K562 (cell line): ENCODE results near the gene CIAPIN1. TPM values are rescaled to one million over a fixed set of nuclear protein-coding genes. Genes with fewer than 3 reads are reported as not detected.

ENCODE experiments used
- BHLHE40 ChIP-seq: IDR thresholded peaks from 2 replicates; pipeline ENCODE4 v1.6.1; 2011; ENCODE audit warnings: low read length, improper control_type of control experiment
- HEY1 ChIP-seq: fragments of 250-450 bp; sonication (Bioruptor Pico); IDR thresholded peaks from 2 replicates; pipeline ENCODE4 v1.5.0; 2020; ENCODE audit warnings: mild to moderate bottlenecking, moderate library complexity, borderline replicate concordance
- RCOR1 ChIP-seq, 2 experiments: IDR thresholded peaks; 2 replicates each; pipeline ENCODE4 v1.6.1; 2012; ENCODE audit warnings: low read depth in 2 of 2, low read length in 2 of 2, borderline replicate concordance in 1 of 2, improper control_type of control experiment in 1 of 2
- RHOXF2B ChIP-seq: fragments of 250-450 bp; sonication (Bioruptor Pico); conservative IDR thresholded peaks from 2 replicates; pipeline ENCODE4 v1.5.1; 2021
- SETDB1 ChIP-seq: IDR thresholded peaks from one replicate; pipeline ENCODE4 v1.6.1; 2012; ENCODE audit warnings: low read length, control low read depth, inconsistent platforms
- polyA plus RNA-seq, 8 experiments: library from polyadenylated mRNA; depleted of rRNA in 4 of 8; stranded (reverse) in 5 of 8; unstranded in 3 of 8; fragments of >200 nt; fragmentation: Nextera tagmentation in 2 of 8; fragmentation: Illumina TruSeq in 1 of 8; extraction: Ambion mirVana in 2 of 8; extraction: Trizol in 1 of 8; gene quantifications; 2 replicates each; pipeline versions ENCODE4 v1.2.1 to v1.2.3, GENCODE V29; 2011 to 2014; ENCODE audit warnings: inconsistent platforms in 1 of 8, missing spikeins in 1 of 8
- total RNA-seq, 7 experiments: library from RNA; depleted of rRNA in 6 of 7; stranded (reverse); fragments of >200 nt in 6 of 7; fragmentation: Illumina TruSeq in 2 of 7; extraction: Trizol in 2 of 7; gene quantifications; 2 replicates each; pipeline versions ENCODE4 v1.2.1 to v1.2.3, GENCODE V29; 2011 to 2021; ENCODE audit warnings: low replicate concordance in 1 of 7
- TF ChIP-seq, protein P1 (sequence below): fragments of 450-650 bp; formaldehyde crosslinking; IDR thresholded peaks from 2 replicates; pipeline ENCODE4 v1.4.0; 2022; ENCODE audit warnings: missing genetic modification characterization
- TF ChIP-seq, protein P2 (sequence below): fragments of 200-800 bp; sonication (Bioruptor generic); IDR thresholded peaks from 2 replicates; pipeline ENCODE4 v1.6.1; 2017; ENCODE audit warnings: missing genetic modification characterization, missing compliant biosample characterization
- TF ChIP-seq, protein P3 (sequence below): fragments of 450-650 bp; IDR thresholded peaks from 2 replicates; pipeline ENCODE4 v1.7.1; 2018; ENCODE audit warnings: mild to moderate bottlenecking, low read depth; ENCODE audit not compliant: partially characterized antibody
- TF ChIP-seq, protein P4 (sequence below): sonication (generic); formaldehyde crosslinking; IDR thresholded peaks from 2 replicates; pipeline ENCODE4 v1.8.0; 2022; ENCODE audit warnings: missing genetic modification reagents, mild to moderate bottlenecking, borderline replicate concordance

CIAPIN1 gene
- total and polyA plus RNA-seq, 9 of the 15 experiments (the other 6 are each of a cell fraction or from before 2014, with no cell fraction given): 71.8 to 263 (median 95.7) TPM

DNA sequence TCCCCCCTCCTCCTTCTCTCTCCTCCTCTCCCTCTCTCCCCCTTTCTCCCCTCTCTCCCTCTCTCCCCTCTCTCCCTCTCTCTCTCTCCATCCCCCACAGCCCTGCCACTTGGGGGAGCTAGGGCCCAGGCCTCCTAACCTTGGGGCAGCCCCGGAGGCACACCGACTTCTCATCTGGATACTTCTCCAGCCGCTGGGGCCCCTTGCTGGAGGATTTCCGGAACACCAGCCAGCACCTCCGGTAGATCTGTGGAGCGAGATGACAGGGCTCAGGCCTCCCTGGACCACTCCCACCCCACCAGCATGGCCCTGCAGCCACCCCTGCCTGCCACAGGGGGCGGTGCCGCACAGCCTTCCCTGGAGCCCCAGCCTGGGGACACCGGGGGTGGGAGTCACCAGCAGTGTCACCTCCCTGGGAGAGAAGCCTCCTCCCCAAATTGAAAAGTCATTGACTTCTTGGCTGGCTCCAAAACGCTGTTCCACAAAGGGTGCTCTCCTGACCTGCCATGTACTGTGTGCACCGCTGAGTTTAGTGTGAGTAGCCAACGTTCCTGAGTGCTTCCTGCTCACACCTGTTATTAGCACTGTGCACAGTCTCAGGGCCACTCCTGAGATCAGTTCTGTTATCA, 28.6 kb upstream of the CIAPIN1 start (continued):
- TF ChIP-seq, protein P1, sequence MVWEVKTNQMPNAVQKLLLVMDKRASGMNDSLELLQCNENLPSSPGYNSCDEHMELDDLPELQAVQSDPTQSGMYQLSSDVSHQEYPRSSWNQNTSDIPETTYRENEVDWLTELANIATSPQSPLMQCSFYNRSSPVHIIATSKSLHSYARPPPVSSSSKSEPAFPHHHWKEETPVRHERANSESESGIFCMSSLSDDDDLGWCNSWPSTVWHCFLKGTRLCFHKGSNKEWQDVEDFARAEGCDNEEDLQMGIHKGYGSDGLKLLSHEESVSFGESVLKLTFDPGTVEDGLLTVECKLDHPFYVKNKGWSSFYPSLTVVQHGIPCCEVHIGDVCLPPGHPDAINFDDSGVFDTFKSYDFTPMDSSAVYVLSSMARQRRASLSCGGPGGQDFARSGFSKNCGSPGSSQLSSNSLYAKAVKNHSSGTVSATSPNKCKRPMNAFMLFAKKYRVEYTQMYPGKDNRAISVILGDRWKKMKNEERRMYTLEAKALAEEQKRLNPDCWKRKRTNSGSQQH (CRISPR knock-in tag): no peak
- TF ChIP-seq HEY1 (CRISPR knock-in tag) (no peak), RHOXF2B (CRISPR knock-in tag) (no peak), RCOR1 (IDR thresholded peaks at IDR 0.05; ENCODE audit: borderline replicate concordance in 1 of 2, low read depth in 2 of 2, low read length in 2 of 2) (peak in 1 of 2 experiments; percentile 64; a peak in 2 of 4 replicates), SETDB1 (no peak), BHLHE40 (peak; percentile 47; the same call in 1 of the 2 replicates)
- TF ChIP-seq, protein P2, sequence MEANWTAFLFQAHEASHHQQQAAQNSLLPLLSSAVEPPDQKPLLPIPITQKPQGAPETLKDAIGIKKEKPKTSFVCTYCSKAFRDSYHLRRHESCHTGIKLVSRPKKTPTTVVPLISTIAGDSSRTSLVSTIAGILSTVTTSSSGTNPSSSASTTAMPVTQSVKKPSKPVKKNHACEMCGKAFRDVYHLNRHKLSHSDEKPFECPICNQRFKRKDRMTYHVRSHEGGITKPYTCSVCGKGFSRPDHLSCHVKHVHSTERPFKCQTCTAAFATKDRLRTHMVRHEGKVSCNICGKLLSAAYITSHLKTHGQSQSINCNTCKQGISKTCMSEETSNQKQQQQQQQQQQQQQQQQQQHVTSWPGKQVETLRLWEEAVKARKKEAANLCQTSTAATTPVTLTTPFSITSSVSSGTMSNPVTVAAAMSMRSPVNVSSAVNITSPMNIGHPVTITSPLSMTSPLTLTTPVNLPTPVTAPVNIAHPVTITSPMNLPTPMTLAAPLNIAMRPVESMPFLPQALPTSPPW: peak; percentile 55
- TF ChIP-seq, protein P3, sequence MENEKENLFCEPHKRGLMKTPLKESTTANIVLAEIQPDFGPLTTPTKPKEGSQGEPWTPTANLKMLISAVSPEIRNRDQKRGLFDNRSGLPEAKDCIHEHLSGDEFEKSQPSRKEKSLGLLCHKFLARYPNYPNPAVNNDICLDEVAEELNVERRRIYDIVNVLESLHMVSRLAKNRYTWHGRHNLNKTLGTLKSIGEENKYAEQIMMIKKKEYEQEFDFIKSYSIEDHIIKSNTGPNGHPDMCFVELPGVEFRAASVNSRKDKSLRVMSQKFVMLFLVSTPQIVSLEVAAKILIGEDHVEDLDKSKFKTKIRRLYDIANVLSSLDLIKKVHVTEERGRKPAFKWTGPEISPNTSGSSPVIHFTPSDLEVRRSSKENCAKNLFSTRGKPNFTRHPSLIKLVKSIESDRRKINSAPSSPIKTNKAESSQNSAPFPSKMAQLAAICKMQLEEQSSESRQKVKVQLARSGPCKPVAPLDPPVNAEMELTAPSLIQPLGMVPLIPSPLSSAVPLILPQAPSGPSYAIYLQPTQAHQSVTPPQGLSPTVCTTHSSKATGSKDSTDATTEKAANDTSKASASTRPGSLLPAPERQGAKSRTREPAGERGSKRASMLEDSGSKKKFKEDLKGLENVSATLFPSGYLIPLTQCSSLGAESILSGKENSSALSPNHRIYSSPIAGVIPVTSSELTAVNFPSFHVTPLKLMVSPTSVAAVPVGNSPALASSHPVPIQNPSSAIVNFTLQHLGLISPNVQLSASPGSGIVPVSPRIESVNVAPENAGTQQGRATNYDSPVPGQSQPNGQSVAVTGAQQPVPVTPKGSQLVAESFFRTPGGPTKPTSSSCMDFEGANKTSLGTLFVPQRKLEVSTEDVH: no peak
- TF ChIP-seq, protein P4, sequence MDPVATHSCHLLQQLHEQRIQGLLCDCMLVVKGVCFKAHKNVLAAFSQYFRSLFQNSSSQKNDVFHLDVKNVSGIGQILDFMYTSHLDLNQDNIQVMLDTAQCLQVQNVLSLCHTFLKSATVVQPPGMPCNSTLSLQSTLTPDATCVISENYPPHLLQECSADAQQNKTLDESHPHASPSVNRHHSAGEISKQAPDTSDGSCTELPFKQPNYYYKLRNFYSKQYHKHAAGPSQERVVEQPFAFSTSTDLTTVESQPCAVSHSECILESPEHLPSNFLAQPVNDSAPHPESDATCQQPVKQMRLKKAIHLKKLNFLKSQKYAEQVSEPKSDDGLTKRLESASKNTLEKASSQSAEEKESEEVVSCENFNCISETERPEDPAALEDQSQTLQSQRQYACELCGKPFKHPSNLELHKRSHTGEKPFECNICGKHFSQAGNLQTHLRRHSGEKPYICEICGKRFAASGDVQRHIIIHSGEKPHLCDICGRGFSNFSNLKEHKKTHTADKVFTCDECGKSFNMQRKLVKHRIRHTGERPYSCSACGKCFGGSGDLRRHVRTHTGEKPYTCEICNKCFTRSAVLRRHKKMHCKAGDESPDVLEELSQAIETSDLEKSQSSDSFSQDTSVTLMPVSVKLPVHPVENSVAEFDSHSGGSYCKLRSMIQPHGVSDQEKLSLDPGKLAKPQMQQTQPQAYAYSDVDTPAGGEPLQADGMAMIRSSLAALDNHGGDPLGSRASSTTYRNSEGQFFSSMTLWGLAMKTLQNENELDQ: no peak
